ENCODE results near the gene CSMD2.
A peak's percentile ranks its signal among the peaks of the same experiment; 100 is the strongest.

The CSMD2 gene

DNA sequence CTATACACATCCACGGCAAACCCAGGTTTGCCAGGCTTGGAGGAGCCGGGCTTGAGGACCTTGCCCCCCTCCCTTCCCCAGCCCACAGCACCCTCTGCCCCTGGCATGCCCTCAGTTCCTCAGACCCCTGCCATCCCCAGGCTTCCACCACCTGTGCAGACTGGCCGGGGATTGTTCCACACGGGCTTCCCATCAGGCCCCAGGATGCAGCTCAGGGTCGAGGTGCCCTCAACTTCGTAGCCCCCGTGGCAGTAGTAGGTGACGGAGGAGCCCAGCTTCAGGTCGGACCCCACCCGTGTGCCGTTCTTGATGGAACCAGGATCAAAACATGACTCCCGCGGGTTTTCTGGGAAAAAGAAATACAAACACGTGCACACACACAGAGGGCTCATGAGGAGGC is 528.8 kb downstream of the CSMD2 start:
- TF ChIP-seq CTCF (IDR thresholded peaks at IDR 0.05; ENCODE audit: low read length), result no peak
- TF ChIP-seq EZH2 (optimal IDR thresholded peaks at IDR 0.05; ENCODE audit: low read depth, low read length), result no peak
- TF ChIP-seq EZH2phosphoT487 (IDR thresholded peaks at IDR 0.05; ENCODE audit: low read length), result no peak
- Histone ChIP-seq H3K27ac (ENCODE audit: low read length) (no peak overlapping the region), H3K4me3 (ENCODE audit: low read length) (no peak overlapping the region), H3K4me1 (ENCODE audit: low read length) (no peaks in the 10 kb centered on the region), H3K4me2 (ENCODE audit: low read depth, low read length) (no peak overlapping the region), H3K9ac (ENCODE audit: low read length) (no peak overlapping the region), H3K9me2 (replicated peaks; ENCODE audit: insufficient read depth, low read length) (no peaks in the 10 kb centered on the region), H3K79me2 (ENCODE audit: low read length) (no peaks in the 10 kb centered on the region), H4K20me1 (ENCODE audit: insufficient read depth, low read length) (no peaks in the 10 kb centered on the region), H3F3A (ENCODE audit: insufficient read depth, low read length) (no peaks in the 10 kb centered on the region), H3K36me3 (replicated peaks; ENCODE audit: insufficient read depth, low read length) (no peaks in the 10 kb centered on the region), H3K27me3 (replicated peaks; ENCODE audit: insufficient read depth, low read length) (peaks cover 76% of the 10 kb centered on the region), H2AFZ (ENCODE audit: low read length) (no peak overlapping the region), H3K9me3 (replicated peaks; ENCODE audit: insufficient read depth, low read length) (no peaks in the 10 kb centered on the region)
- DNase-seq, result no peak

GRCh38 chr1:33635336-33636012 is 529.6 kb downstream of the CSMD2 start:
- no peaks in the 10 kb centered on the region for H3K36me3 ChIP-seq (replicated peaks; ENCODE audit: insufficient read depth, low read length)
- peaks cover 77% of the 10 kb centered on the region for H3K27me3 ChIP-seq (replicated peaks; ENCODE audit: insufficient read depth, low read length)
- H4K20me1 ChIP-seq (ENCODE audit: insufficient read depth, low read length), result no peaks in the 10 kb centered on the region
- H3F3A ChIP-seq (ENCODE audit: insufficient read depth, low read length), result no peaks in the 10 kb centered on the region
- DNase-seq, result no peak
- TF ChIP-seq EZH2phosphoT487 (IDR thresholded peaks at IDR 0.05; ENCODE audit: low read length) (no peak), EZH2 (optimal IDR thresholded peaks at IDR 0.05; ENCODE audit: low read depth, low read length) (no peak), CTCF (IDR thresholded peaks at IDR 0.05; ENCODE audit: low read length) (no peak)
- H3K4me1 ChIP-seq (ENCODE audit: low read length), result no peaks in the 10 kb centered on the region
- H3K9ac ChIP-seq (ENCODE audit: low read length), result no peak overlapping the region
- H3K4me2 ChIP-seq (ENCODE audit: low read depth, low read length), result no peak overlapping the region
- no peaks in the 10 kb centered on the region for H3K9me3 ChIP-seq (replicated peaks; ENCODE audit: insufficient read depth, low read length)
- no peak overlapping the region for H2AFZ ChIP-seq (ENCODE audit: low read length)
- no peaks in the 10 kb centered on the region for H3K79me2 ChIP-seq (ENCODE audit: low read length)
- H3K9me2 ChIP-seq (replicated peaks; ENCODE audit: insufficient read depth, low read length), result no peaks in the 10 kb centered on the region
- H3K4me3 ChIP-seq (ENCODE audit: low read length), result no peak overlapping the region
- H3K27ac ChIP-seq (ENCODE audit: low read length), result no peak overlapping the region

- Histone ChIP-seq H3K79me2 (ENCODE audit: low read length) (no peaks in the 10 kb centered on the region), H3K4me2 (ENCODE audit: low read depth, low read length) (no peak overlapping the region), H3K4me3 (ENCODE audit: low read length) (no peak overlapping the region), H3K4me1 (ENCODE audit: low read length) (no peaks in the 10 kb centered on the region), H3K27ac (ENCODE audit: low read length) (no peak overlapping the region), H3K27me3 (replicated peaks; ENCODE audit: insufficient read depth, low read length) (peaks cover 77% of the 10 kb centered on the region), H3K9me2 (replicated peaks; ENCODE audit: insufficient read depth, low read length) (no peaks in the 10 kb centered on the region), H4K20me1 (ENCODE audit: insufficient read depth, low read length) (no peaks in the 10 kb centered on the region), H3K36me3 (replicated peaks; ENCODE audit: insufficient read depth, low read length) (no peaks in the 10 kb centered on the region), H3K9ac (ENCODE audit: low read length) (no peak overlapping the region), H2AFZ (ENCODE audit: low read length) (no peak overlapping the region), H3K9me3 (replicated peaks; ENCODE audit: insufficient read depth, low read length) (no peaks in the 10 kb centered on the region), H3F3A (ENCODE audit: insufficient read depth, low read length) (no peaks in the 10 kb centered on the region)
- DNase-seq, result peak; percentile 35
- TF ChIP-seq EZH2 (optimal IDR thresholded peaks at IDR 0.05; ENCODE audit: low read depth, low read length) (no peak), CTCF (IDR thresholded peaks at IDR 0.05; ENCODE audit: low read length) (peak; percentile 77)
Observed at GRCh38 chr1:33634806-33635205, 530.2 kb downstream of the CSMD2 start.

Data from MM.1S (cell line).